Cortex of kidney (tissue), 1 donor: ENCODE measurements around the gene SPECC1.
"Not testable (repeated sequence)": the region's sequence is repeated elsewhere in the genome, so short reads cannot be mapped to it uniquely, and the experiment has no call there.

Experiments
- DNase-seq: peaks from one replicate; lab custom pipeline; 2025; lab: John Stamatoyannopoulos, UW

Gene SPECC1

DNA sequence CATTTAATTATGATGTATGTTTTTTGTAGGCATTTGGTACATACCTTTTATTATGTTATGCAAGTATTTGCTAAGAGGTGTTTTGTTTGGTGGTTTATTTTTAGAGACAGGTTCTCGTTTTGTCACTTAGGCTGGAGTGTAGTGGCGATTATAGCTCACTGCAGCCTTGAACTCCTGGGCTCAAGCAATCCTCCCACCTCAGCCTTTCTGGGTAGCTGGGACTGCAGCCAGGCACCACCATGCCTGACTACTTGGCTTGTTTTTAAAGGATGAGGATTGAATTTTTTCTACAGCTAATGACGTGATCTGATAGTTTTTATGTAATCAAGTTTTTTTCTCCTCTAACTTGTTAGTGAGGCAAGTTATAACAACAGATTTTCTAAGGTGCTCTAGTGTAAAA is 199.6 kb downstream of the SPECC1 start:
- no peak for DNase-seq

GRCh38 chr17:20210180-20210579 is 201.0 kb downstream of the SPECC1 start:
- DNase-seq, result no peak

DNA sequence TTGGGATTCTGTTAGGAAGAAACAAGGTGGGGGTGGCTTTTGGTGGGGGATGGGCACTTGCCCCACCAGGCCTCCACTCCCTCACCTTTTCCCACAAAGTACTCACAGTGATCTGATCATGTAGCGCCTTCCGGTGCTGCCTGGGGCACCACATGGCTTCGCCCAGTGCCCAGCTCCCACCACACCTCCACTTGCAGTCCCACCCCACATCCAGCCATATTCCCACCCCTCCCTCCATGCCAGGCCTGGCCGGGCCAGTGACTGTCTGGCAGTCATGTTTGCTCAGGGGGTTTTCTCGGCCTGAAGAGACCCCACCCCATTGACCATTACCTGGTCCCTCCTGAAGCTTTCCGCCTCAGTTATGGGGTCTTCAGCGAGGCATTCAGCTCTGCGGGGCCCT is 201.5 kb downstream of the SPECC1 start:
- DNase-seq, result no peak

DNA sequence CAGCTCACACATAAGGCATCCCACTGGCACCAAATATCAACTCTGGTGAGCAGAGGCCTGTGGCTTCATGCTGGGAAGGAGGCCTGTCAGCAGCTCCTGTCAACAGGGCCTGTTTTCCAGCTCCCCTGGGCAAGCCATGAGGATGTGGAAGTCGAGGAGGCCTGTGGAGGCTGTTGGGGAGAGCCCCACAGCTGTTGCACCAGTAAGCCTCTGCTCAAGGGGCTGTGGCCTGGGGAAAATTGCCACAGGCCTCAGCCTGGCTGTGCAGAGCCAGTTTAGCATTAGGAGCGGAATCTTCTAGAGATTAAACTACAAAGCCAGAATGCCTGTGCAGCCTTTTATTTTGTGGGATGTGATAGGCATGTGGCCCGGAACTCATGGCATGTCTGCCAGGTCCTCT is 202.1 kb downstream of the SPECC1 start:
- DNase-seq, result no peak

GRCh38 chr17:20213449-20213848 is 204.3 kb downstream of the SPECC1 start:
- no peak for DNase-seq

DNA sequence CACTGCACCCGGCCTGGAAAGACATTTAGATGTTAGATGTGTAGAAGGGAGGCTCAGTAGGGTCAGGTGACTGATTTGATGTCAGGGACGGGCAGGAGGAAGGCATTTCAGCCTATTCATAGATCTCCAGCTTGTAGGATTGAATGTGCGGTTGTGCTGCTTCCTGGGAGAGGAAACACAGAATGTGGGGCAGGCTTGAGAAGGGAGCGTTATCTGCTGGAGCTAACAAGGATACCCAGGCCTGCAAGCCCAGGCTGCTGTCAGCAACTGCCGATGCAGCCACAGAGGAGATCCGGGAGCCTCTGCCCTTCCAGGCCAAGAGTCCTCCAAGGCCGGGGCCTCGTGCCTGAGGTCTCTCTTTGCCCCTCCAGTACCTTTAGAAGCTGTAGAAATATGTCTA is 205.6 kb downstream of the SPECC1 start:
- DNase-seq, result no peak

- DNase-seq, result no peak
These were observed 207.1 kb downstream of the SPECC1 start for GRCh38 chr17:20216154-20216815.

GRCh38 chr17:20216853-20217252 is 207.7 kb downstream of the SPECC1 start:
- no peak for DNase-seq

DNA sequence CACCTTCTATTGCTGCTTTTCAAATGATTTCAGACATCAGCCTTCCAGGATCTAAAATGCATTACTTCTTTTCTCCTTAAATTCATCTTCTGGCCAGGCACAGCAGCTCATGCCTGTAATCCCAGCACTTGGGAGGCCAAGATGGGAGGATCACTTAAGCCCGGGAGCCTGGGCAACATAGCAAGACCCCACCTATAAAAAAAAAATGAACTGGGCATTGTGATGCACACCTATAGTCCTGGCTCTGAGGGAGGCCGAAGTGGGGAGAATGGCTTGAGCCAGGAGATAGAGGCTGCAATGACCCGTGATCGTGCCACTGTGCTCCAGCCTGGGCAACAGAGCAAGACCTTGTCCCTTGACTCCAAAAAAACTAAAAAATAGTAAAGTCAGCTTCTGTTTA is 208.5 kb downstream of the SPECC1 start:
- no peak for DNase-seq

GRCh38 chr17:20218272-20218671 is 209.1 kb downstream of the SPECC1 start:
- DNase-seq, result no peak

GRCh38 chr17:20223808-20224328 is 214.7 kb downstream of the SPECC1 start:
- no peak for DNase-seq

DNA sequence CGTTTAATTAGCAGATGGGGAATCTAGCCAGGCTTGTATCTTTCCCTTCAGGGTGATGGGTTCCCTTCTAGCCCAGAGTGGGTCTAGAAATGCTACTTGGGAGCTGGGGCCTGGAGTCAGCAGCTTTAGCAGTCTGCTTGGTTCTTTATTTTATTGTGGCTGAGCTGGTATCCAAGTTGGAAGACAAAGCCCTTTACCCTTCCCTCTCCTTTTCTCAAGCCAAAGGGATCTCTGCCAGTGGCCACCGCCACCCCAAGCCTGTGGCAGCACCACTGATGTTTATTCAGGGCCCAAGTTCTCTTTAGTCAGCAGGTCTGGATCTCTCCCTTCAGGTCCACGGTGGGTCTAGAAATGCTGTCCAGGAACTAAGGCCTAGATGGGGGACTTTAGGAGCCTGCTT is 215.2 kb downstream of the SPECC1 start:
- no peak for DNase-seq

GRCh38 chr17:20225162-20226115 is 216.3 kb downstream of the SPECC1 start:
- no peak for DNase-seq

DNA sequence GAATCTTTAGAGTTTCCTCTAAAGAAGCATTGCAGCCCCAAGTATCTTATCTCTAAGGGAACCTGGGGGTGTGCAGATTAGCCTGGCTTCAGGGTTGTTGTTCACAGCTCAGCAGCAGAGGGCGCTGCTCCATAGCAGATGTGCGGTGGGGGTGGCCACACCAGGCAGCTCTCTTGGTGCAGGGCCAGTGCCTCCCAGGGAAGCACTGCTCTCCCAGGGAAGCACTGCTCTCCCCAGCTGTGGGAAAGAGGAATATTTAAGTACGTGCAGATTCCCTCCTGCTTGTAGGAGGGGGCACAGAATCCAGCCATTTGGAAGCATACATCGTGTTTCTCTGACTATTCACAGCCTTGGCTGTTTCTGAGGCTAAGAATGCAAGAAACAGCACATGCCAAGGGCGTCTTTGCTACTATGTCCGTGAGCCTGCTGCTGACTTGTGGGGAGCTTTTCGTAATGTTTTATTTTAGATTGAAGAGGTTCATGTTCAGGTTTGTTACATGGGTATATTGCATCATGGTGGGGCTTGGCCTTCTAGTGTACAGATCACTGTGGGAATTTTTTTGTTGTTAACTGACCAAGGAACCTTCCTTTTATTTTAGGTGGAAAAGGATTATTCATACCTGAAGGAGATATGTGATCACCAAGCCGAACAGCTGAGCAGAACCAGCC is 217.8 kb downstream of the SPECC1 start:
- no peak for DNase-seq

GRCh38 chr17:20227720-20228370 is 218.7 kb downstream of the SPECC1 start:
- DNase-seq, result not testable (repeated sequence)

- DNase-seq, result no peak
These were observed 219.3 kb downstream of the SPECC1 start for GRCh38 chr17:20228410-20228809.

GRCh38 chr17:20228860-20229259 is 219.7 kb downstream of the SPECC1 start:
- DNase-seq, result no peak

GRCh38 chr17:20230924-20231323 is 221.8 kb downstream of the SPECC1 start:
- DNase-seq, result no peak

GRCh38 chr17:20232611-20233010 is 223.5 kb downstream of the SPECC1 start:
- DNase-seq, result no peak

- no peak for DNase-seq
These were observed 225.1 kb downstream of the SPECC1 start for GRCh38 chr17:20234276-20234675.

- no peak for DNase-seq
These were observed 226.6 kb downstream of the SPECC1 start for GRCh38 chr17:20235747-20236146.
